ENCODE results near the gene KHDRBS2.

The KHDRBS2 gene

GRCh38 chr6:62009445-62009844 is 276.6 kb downstream of the KHDRBS2 start:
- DNase-seq: no peak

GRCh38 chr6:61989616-61990015 is 296.4 kb downstream of the KHDRBS2 start:
- no peak for DNase-seq

GRCh38 chr6:61980622-61981021 is 305.4 kb downstream of the KHDRBS2 start:
- no peak for DNase-seq

DNA sequence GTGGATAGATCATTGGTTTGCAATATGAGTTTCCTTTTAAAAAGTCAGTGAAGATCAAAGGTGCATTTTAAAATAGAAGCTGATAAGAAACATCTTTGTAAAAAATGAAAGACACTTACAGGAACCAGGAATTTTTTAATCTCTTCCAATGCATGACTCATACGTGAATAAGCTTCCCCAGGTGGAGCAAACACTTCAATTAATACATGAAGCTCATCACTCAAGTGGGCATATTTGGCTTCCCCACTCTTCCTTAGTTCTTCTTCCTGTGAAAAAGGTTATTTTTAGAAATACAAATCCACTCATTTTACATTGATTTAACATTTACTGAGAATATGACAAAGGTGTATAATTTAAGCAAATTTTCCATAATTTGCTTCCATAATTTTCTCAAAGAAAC is 308.1 kb downstream of the KHDRBS2 start:
- no peak for DNase-seq

DNA sequence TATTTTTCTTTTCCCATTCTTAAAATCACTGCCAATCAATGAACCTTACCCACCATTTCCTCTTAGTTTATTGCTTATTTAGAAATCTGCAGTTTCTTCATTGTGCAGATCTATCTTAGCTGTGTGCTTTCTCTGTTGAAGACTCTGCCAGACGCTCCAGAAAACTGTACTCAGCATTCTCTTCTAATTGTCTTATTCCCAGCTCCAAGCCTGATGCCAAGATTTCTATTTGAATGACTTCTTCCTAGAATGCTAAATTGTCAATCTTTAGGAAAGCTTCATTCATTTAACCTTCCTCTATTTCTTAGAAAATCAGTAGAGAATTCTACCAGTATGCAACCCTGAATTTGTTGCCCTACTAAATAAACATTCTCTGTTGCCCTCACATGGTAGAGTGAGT is 308.9 kb downstream of the KHDRBS2 start:
- no peak for DNase-seq

- DNase-seq: no peak
These were observed 326.8 kb downstream of the KHDRBS2 start for GRCh38 chr6:61959196-61959595.

- no peak for DNase-seq
These were observed 332.2 kb downstream of the KHDRBS2 start for GRCh38 chr6:61953851-61954250.

DNA sequence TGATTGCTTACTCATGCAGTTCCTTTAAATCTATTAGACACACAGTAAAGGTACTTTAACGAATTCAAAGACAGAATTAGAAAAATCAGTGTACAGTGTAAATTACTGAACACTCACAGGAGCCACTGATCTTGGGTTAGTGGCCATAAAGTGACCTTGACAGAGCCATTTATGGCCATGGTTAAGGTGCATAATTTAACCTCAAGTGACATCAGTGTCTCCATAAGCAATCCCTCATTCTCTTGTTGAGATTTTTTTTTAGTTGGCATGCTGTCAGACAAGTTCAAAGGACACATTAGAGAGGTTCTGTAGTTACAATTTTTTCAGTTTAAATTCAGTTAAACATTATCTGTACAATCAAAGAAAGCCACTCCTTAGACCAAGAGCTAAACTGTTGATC is 334.4 kb downstream of the KHDRBS2 start:
- no peak for DNase-seq

- no peak for DNase-seq
These were observed 335.2 kb downstream of the KHDRBS2 start for GRCh38 chr6:61950811-61951210.

DNA sequence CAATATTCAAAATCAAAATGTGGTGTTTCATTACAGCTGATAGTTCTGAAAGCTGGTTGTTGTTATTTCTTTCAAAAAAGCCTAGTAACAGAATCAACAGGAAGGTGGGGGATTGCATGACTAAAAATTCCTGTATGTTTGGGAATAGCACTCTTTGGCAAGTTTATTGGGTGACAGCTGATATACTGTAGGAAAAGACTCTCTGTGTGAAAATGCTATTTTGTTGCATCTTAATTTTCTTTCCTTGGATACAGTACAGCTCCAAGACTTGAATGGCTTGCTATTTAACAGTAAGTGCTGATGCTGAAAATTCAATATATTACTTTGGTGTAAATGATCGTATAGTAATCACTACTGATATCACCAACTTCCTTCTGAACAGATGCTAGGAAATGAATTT is 336.1 kb downstream of the KHDRBS2 start:
- DNase-seq: no peak

DNA sequence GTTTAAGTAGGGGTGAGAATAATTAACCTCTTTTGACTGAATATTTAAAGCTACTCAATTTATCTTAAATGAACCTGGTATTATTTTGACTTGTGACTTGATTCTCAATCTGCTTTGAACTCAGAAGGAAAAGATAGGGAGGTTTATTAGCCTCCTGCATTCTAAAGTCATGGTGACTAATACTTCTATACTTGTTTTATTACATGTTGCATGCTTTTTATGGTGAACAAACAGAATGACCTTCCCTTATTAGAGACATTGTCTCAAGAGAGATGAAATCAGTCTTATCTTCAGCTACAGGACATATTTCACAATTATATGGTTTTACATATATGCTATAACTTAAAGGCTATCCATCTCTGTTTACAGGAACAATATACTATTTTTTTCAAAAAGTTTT is 336.9 kb downstream of the KHDRBS2 start:
- no peak for DNase-seq

DNA sequence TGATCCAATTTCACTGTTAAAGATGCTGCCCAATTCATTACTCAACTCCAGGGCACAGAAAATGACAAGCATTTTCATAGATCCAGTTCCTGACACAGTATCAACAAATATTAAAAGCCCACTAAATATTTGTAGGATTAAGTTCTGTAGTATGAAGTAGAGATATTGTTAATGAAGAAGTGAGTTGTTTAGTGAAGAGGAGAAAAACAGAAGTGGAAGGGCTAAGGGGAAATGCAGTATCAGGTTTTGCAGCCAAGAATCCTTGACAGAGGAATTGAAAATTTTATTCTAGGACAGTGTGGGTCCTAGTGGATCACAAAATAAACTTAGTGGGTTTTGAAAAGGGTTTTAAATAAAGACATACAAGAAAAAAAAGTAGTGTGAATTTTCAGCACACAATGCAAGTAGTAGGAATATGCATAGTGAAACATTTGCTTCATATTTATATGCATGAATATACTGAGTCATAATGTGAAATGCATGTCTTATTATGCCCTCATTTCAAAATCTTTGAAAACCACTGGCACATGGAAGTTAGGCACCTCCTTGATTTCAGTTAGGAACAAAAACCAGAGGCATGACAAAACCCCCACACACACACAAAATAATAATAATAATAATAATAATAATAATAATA is 338.6 kb downstream of the KHDRBS2 start:
- no peak for DNase-seq

DNA sequence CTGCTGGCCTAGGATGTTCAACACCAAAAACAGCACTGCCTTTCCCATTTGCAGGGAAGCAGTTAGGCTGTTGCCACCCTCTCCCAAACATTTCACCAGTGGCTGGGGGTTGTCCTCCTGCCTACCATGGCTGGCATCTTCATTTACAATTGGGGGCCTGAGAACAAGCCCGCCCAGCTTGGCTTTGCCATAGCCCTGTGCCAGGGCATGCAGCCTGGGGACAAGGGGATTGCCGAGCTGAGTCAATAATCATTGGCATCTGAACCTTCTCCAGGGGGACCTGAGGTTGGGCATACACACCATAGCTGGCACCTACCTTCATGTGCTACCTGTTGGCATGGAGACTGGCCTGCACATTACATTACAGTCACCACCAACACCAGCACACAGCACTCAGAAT is 345.1 kb downstream of the KHDRBS2 start:
- DNase-seq: no peak

GRCh38 chr6:61935242-61935846 is 350.7 kb downstream of the KHDRBS2 start:
- no peak for DNase-seq

DNA sequence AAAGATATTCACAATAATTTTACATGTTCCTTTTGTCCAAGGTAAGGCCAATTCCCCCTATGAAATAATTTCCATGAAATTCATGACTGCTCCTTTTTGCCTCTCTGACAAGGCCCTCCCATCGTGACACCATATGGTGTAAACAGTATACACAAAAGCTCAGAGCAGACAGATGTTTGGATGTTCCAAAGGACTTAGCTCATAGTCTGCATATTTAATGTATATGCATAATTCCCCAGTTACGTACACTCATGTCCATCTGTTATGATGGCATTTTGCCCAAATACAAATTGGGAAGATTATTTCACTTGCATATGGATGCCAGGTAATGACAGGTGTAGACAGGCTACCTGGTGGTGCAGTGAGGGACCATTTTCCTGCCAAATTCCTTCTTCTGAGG is 376.5 kb downstream of the KHDRBS2 start:
- no peak for DNase-seq

- no peak for DNase-seq
These were observed 384.3 kb downstream of the KHDRBS2 start for GRCh38 chr6:61901748-61902147.

DNA sequence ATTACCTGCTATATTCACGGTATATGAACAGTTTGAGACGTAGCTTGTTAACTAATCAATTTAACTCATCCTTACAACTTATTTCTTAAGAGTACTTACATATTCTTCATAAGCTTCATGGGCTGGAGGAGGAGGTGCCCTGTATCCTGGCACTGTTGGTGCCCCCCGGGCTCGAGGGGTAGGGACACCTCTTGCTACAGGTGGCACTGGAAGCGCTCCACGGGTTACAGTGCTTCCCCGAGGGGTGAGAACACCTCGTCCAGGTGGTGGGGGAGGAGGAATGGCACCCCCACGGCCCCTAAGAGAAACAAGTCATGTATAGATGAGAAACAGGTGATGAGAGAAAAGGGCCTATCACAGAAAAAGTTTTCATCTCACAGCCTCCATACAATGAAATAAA is 391.5 kb downstream of the KHDRBS2 start:
- no peak for DNase-seq

- DNase-seq: no peak
These were observed 398.6 kb downstream of the KHDRBS2 start for GRCh38 chr6:61887423-61887822.

- DNase-seq: no peak
These were observed 399.3 kb downstream of the KHDRBS2 start for GRCh38 chr6:61886608-61887259.

GRCh38 chr6:61869632-61870400 is 416.2 kb downstream of the KHDRBS2 start:
- DNase-seq: no peak

- no peak for DNase-seq
These were observed 417.4 kb downstream of the KHDRBS2 start for GRCh38 chr6:61868507-61869080.

- DNase-seq: no peak
These were observed 418.4 kb downstream of the KHDRBS2 start for GRCh38 chr6:61867635-61868034.

DNA sequence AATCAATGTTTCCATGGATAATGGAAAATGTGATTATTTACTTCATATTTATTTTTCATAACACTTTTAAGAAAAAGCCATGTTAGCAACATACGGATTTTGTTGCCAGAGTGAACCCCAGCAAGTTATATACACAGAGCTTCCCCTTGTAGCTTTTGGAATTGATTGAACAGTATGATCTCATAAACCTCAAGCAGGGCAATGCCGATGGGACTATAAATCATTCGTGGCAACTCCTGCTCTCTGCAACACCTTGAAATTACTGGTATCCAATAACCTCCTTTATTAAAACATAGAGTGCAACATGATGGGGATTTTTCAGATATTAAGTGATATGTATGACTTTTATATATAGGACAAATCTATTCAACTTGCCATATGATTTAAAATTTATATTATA is 428.5 kb downstream of the KHDRBS2 start:
- no peak for DNase-seq
